Liver (tissue), 3 donors: Measurements from ENCODE around the gene HOXD13.

Source experiments
- CTCF ChIP-seq: fragments of 150-350 bp; IDR thresholded peaks from 2 replicates; pipeline ENCODE4 v1.5.1; 2017; ENCODE audit warnings: improper control_type of control experiment, low read depth, low read length; ENCODE audit not compliant: missing input control
- EGR1 ChIP-seq, 2 donors: IDR thresholded peaks; 2 replicates each; pipeline ENCODE4 v1.6.1; 2016 to 2018; ENCODE audit warnings: antibody characterized with exemption in 2 of 2, low read depth in 2 of 2
- FOXA1 ChIP-seq: IDR thresholded peaks from 2 replicates; pipeline ENCODE4 v1.6.1; 2016; ENCODE audit warnings: antibody characterized with exemption
- FOXA2 ChIP-seq: IDR thresholded peaks from 2 replicates; pipeline ENCODE4 v1.6.1; 2016; ENCODE audit warnings: antibody characterized with exemption
- RAD21 ChIP-seq, 2 donors: IDR thresholded peaks; 2 replicates each; pipeline ENCODE4 v1.6.1; 2016; ENCODE audit warnings: antibody characterized with exemption in 2 of 2, mild to moderate bottlenecking in 2 of 2
- TAF1 ChIP-seq: conservative IDR thresholded peaks from 2 replicates; pipeline ENCODE4 v1.6.1; 2016; ENCODE audit warnings: antibody characterized with exemption, mild to moderate bottlenecking
- YY1 ChIP-seq: IDR thresholded peaks from 2 replicates; pipeline ENCODE4 v1.6.1; 2016; ENCODE audit warnings: antibody characterized with exemption, mild to moderate bottlenecking
- TF ChIP-seq, protein P1 (sequence below): IDR thresholded peaks from 2 replicates; pipeline ENCODE4 v1.6.1; 2016; ENCODE audit warnings: antibody characterized with exemption, mild to moderate bottlenecking
- TF ChIP-seq, protein P2 (sequence below): IDR thresholded peaks from 2 replicates; pipeline ENCODE4 v1.6.1; 2016; ENCODE audit warnings: antibody characterized with exemption
- TF ChIP-seq, protein P3 (sequence below): IDR thresholded peaks from 2 replicates; pipeline ENCODE4 v1.6.1; 2016; ENCODE audit warnings: antibody characterized with exemption
- donor health status: healthy.
- donor health status: healthy.

DNA sequence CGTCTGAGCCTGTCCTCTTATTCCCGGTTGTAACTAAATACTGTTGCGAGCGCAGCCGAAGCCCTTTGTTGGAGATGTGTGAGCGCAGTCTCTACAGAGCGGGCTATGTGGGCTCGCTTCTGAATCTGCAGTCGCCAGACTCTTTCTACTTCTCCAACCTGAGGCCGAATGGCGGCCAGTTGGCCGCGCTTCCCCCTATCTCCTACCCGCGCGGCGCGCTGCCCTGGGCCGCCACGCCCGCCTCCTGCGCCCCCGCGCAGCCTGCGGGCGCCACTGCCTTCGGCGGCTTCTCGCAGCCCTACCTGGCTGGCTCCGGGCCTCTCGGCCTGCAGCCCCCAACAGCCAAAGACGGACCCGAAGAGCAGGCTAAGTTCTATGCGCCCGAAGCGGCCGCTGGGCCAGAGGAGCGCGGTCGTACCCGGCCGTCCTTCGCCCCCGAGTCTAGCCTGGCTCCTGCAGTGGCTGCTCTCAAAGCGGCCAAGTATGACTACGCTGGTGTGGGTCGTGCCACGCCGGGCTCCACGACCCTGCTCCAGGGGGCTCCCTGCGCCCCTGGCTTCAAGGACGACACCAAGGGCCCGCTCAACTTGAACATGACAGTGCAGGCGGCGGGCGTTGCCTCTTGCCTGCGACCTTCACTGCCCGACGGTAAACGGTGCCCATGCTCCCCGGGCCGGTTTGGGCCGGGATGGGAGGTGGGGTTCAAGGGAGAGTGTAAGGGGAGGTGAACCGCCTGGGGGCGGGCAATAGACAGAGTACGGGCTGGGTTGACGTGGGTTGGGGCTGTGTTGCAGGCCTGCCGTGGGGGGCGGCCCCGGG, 7.4 kb downstream of the HOXD13 start, which contains the start of gene HOXD12:
- TF ChIP-seq TAF1 (no peak), CTCF (no peak), RAD21 (IDR thresholded peaks at IDR 0.05) (no peak), YY1 (no peak), EGR1 (IDR thresholded peaks at IDR 0.05; ENCODE audit: low read depth in 2 of 2) (no peak), FOXA1 (no peak), FOXA2 (no peak)
- TF ChIP-seq, protein P1, sequence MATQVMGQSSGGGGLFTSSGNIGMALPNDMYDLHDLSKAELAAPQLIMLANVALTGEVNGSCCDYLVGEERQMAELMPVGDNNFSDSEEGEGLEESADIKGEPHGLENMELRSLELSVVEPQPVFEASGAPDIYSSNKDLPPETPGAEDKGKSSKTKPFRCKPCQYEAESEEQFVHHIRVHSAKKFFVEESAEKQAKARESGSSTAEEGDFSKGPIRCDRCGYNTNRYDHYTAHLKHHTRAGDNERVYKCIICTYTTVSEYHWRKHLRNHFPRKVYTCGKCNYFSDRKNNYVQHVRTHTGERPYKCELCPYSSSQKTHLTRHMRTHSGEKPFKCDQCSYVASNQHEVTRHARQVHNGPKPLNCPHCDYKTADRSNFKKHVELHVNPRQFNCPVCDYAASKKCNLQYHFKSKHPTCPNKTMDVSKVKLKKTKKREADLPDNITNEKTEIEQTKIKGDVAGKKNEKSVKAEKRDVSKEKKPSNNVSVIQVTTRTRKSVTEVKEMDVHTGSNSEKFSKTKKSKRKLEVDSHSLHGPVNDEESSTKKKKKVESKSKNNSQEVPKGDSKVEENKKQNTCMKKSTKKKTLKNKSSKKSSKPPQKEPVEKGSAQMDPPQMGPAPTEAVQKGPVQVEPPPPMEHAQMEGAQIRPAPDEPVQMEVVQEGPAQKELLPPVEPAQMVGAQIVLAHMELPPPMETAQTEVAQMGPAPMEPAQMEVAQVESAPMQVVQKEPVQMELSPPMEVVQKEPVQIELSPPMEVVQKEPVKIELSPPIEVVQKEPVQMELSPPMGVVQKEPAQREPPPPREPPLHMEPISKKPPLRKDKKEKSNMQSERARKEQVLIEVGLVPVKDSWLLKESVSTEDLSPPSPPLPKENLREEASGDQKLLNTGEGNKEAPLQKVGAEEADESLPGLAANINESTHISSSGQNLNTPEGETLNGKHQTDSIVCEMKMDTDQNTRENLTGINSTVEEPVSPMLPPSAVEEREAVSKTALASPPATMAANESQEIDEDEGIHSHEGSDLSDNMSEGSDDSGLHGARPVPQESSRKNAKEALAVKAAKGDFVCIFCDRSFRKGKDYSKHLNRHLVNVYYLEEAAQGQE: no peak
- TF ChIP-seq, protein P2, sequence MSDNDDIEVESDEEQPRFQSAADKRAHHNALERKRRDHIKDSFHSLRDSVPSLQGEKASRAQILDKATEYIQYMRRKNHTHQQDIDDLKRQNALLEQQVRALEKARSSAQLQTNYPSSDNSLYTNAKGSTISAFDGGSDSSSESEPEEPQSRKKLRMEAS: no peak
- TF ChIP-seq, protein P3, sequence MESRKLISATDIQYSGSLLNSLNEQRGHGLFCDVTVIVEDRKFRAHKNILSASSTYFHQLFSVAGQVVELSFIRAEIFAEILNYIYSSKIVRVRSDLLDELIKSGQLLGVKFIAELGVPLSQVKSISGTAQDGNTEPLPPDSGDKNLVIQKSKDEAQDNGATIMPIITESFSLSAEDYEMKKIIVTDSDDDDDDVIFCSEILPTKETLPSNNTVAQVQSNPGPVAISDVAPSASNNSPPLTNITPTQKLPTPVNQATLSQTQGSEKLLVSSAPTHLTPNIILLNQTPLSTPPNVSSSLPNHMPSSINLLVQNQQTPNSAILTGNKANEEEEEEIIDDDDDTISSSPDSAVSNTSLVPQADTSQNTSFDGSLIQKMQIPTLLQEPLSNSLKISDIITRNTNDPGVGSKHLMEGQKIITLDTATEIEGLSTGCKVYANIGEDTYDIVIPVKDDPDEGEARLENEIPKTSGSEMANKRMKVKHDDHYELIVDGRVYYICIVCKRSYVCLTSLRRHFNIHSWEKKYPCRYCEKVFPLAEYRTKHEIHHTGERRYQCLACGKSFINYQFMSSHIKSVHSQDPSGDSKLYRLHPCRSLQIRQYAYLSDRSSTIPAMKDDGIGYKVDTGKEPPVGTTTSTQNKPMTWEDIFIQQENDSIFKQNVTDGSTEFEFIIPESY: no peak
